IPS-18a (cell line): ENCODE measurements around the gene PTK7.
"Not testable (repeated sequence)": the region's sequence is repeated elsewhere in the genome, so short reads cannot be mapped to it uniquely, and the experiment has no call there.

ENCODE experiments used
- H3K27ac ChIP-seq: one replicate; pipeline ENCODE4 v1.5.1; 2013; ENCODE audit warnings: low read length
- H3K27me3 ChIP-seq: one replicate; pipeline ENCODE4 v1.6.1; 2013; ENCODE audit warnings: mild to moderate bottlenecking, low read length; ENCODE audit not compliant: control insufficient read depth, insufficient read depth
- H3K36me3 ChIP-seq: one replicate; pipeline ENCODE4 v1.6.1; 2013; ENCODE audit warnings: low read depth, low read length; ENCODE audit not compliant: control insufficient read depth
- H3K4me1 ChIP-seq: one replicate; pipeline ENCODE4 v1.6.1; 2013; ENCODE audit warnings: low read depth, low read length; ENCODE audit not compliant: control insufficient read depth
- H3K4me3 ChIP-seq: one replicate; pipeline ENCODE4 v1.5.1; 2013; ENCODE audit warnings: low read length
- H3K9ac ChIP-seq: one replicate; pipeline ENCODE4 v1.6.1; 2013; ENCODE audit warnings: mild to moderate bottlenecking, low read length, moderate library complexity
- H3K9me3 ChIP-seq: one replicate; pipeline ENCODE4 v1.6.1; 2013; ENCODE audit warnings: low read depth, low read length; ENCODE audit not compliant: control insufficient read depth

The PTK7 gene

GRCh38 chr6:43076464-43077332 is 584 bp downstream of the PTK7 start:
- Histone ChIP-seq H3K4me3 (peak overlapping the region; percentile 97), H3K36me3 (no peaks in the 10 kb centered on the region), H3K27me3 (no peaks in the 10 kb centered on the region), H3K9me3 (no peaks in the 10 kb centered on the region), H3K9ac (peak overlapping the region; percentile 88), H3K4me1 (peaks cover 32% of the 10 kb centered on the region), H3K27ac (peak overlapping the region; percentile 59)

DNA sequence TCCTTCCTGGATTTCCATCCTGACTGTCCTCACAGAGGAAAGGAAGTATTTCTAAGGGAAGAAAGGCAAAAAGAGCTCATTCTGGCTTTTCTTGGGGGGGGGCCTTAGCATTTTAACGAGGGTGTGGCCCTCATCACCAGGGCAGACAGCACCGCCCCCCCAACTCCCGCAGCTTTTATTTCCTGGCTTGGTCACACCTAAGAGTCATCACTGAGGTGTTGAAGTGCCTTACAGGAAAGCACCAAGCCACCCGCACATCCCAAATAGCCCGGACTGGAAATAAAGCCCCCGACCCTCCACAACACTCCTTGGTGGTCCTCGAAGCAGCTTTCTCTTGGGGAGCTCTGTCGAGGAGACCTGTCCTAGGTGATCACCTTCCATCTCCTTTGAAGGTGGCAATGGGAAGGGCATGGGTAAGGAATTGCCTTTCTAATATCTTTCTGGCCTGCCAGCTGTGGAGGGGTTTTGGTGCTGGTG is 1.3 kb downstream of the PTK7 start:
- Histone ChIP-seq H3K4me3 (peak overlapping the region; percentile 97), H3K36me3 (no peaks in the 10 kb centered on the region), H3K27me3 (no peaks in the 10 kb centered on the region), H3K9me3 (no peaks in the 10 kb centered on the region), H3K4me1 (peaks cover 32% of the 10 kb centered on the region), H3K9ac (peak overlapping the region; percentile 88), H3K27ac (no peak overlapping the region)

DNA sequence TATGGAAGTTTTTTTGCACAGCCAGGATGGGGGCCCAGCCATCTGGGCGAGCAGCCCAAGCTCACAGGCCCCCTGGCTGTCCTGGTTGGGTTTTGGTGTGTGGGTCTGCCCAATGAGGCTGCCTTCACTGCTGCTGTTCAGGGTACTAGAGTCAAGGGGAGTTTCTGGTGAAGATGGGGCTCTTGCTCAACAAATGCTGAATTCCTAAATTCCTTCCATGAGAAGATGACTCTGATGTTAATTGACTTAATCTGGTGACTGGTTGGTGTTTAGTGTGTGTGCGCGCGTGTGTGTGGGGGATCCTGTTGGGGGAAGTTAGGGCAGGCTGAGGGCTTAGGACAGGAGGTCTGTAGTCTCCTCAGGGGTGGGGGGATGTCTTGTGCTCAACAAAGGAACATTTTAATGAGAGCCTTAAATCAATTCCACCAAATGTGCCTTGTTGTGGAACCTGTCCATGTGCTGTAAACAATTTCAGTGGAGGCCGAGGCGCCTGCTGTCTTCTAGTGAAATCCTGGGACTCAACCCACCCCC is 1.9 kb downstream of the PTK7 start:
- Histone ChIP-seq H3K4me1 (peaks cover 32% of the 10 kb centered on the region), H3K27ac (no peak overlapping the region), H3K9me3 (no peaks in the 10 kb centered on the region), H3K27me3 (no peaks in the 10 kb centered on the region), H3K4me3 (peak overlapping the region; percentile 97), H3K36me3 (no peaks in the 10 kb centered on the region), H3K9ac (no peak overlapping the region)

- peaks cover 32% of the 10 kb centered on the region for H3K4me1 ChIP-seq
- no peaks in the 10 kb centered on the region for H3K36me3 ChIP-seq
- H3K27ac ChIP-seq, result no peak overlapping the region
- no peak overlapping the region for H3K9ac ChIP-seq
- H3K9me3 ChIP-seq, result no peaks in the 10 kb centered on the region
- H3K27me3 ChIP-seq, result no peaks in the 10 kb centered on the region
- no peak overlapping the region for H3K4me3 ChIP-seq
Observed at GRCh38 chr6:43078691-43079090, 2.6 kb downstream of the PTK7 start.

DNA sequence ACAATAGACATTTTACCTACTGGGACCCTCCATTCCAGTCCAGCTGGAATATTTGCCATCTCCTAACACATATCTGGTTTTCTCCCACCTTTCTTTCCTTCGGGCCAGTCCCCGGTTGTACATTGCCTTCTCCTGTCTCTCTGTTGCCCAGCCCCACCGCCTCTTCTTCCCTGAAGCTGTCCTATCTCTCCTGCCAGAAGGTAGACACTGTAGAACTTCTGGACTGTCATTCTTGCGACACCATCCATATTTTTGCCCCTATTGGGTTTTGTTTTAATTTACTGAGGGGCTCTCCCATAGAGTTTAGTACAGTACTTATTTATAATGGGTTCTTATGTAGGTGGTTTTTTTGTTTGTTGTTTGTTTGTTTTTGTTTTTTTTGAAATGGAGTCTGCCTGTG is 4.9 kb downstream of the PTK7 start:
- H3K36me3 ChIP-seq, result no peaks in the 10 kb centered on the region
- no peak overlapping the region for H3K9ac ChIP-seq
- no peaks in the 10 kb centered on the region for H3K27me3 ChIP-seq
- H3K27ac ChIP-seq, result no peak overlapping the region
- H3K9me3 ChIP-seq, result no peaks in the 10 kb centered on the region
- peaks cover 17% of the 10 kb centered on the region for H3K4me1 ChIP-seq
- no peak overlapping the region for H3K4me3 ChIP-seq

- H3K27me3 ChIP-seq, H3K4me3 ChIP-seq, H3K9ac ChIP-seq, H3K9me3 ChIP-seq, H3K36me3 ChIP-seq, H3K27ac ChIP-seq: not testable (repeated sequence)
- peaks cover 17% of the 10 kb centered on the region for H3K4me1 ChIP-seq
Observed at GRCh38 chr6:43081922-43082321, 5.8 kb downstream of the PTK7 start.

GRCh38 chr6:43082806-43083655 is 6.9 kb downstream of the PTK7 start:
- H3K36me3 ChIP-seq, result no peaks in the 10 kb centered on the region
- H3K9ac ChIP-seq, result no peak overlapping the region
- no peak overlapping the region for H3K27ac ChIP-seq
- H3K9me3 ChIP-seq, result no peaks in the 10 kb centered on the region
- H3K4me1 ChIP-seq, result peaks cover 8% of the 10 kb centered on the region
- H3K27me3 ChIP-seq, result no peaks in the 10 kb centered on the region
- no peak overlapping the region for H3K4me3 ChIP-seq

DNA sequence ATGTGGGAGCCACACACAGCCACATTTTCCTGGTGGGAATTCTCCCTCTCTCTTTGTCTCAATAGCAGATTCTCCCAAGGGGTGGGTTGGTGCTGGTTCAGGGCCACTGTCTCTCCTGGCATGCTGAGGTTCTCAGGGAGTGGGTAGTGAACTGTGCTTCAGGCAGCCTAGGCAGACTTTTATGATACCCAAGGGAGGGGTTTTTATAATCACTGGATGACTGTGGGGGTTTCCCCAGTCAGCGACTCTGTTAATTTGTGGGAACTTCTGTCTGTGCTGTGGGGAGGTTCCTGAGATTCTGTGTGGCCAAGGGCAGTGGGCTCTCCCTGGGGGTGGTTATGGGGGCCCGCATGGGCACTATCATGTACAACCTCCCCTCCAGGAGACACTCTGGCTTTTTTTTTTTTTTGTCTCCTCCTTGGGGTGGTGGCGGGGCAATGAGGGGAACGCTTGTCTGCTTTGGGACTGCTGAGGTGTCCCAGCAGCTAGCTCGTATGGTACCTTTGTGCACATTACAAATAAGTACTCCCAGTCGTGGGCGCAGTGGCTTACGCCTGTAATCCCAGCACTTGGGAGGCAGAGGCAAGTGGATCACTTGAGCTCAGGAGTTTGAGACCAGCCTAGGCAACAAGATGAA is 10.0 kb downstream of the PTK7 start:
- H3K9ac ChIP-seq, result no peak overlapping the region
- no peaks in the 10 kb centered on the region for H3K27me3 ChIP-seq
- no peak overlapping the region for H3K27ac ChIP-seq
- no peak overlapping the region for H3K4me3 ChIP-seq
- peaks cover 26% of the 10 kb centered on the region for H3K4me1 ChIP-seq
- no peaks in the 10 kb centered on the region for H3K36me3 ChIP-seq
- no peaks in the 10 kb centered on the region for H3K9me3 ChIP-seq

DNA sequence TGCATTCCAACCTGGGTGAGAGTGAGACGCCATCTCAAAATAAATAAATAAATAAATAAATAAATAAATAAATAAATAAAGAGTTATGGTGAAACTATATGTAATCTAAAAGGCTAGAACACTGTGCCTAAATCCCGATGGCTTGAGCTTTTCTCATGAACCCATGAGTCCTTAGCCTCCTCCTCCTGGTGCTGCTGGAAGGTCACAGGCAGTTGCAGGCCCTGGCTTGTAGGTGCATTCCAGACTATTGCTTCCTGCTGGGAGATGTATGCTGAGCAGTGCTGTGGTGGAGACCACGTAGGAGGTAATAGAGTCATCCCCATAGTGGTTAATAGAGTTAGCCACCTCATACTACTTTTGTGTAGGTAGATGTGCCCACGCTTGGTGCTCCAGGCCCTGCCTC is 12.5 kb downstream of the PTK7 start:
- Histone ChIP-seq H3K9me3 (no peaks in the 10 kb centered on the region), H3K9ac (no peak overlapping the region), H3K36me3 (no peaks in the 10 kb centered on the region), H3K27ac (no peak overlapping the region), H3K4me1 (peaks cover 32% of the 10 kb centered on the region), H3K27me3 (no peaks in the 10 kb centered on the region), H3K4me3 (peak overlapping the region; percentile 46)

DNA sequence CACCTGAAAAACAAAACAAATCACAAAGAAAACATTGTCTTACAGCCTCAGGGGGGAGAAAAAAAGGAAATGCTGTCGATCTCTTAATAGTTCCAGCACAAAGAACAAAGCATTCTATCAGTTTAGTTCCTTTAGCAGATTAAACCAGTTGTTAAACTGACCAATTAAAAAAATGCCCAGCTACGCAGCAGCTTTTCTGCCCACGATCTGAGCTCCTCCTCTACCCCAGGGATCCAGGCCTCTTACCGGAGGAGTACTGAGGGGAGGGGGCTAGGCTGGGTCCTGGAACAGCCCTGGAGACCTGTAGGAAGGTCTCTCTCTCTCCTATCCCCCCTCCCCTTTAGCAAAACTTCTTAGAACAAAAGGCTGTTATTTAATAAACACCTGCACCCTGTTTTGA is 13.4 kb downstream of the PTK7 start:
- Histone ChIP-seq H3K9ac (peak overlapping the region; percentile 31), H3K27me3 (no peaks in the 10 kb centered on the region), H3K9me3 (no peaks in the 10 kb centered on the region), H3K4me3 (peak overlapping the region; percentile 46), H3K36me3 (no peaks in the 10 kb centered on the region), H3K27ac (peak overlapping the region; percentile 56), H3K4me1 (peaks cover 38% of the 10 kb centered on the region)
